HEK293 (cell line): ENCODE results near the gene TMEM184A.

Experiments
- CTCF ChIP-seq: fragments of 450-650 bp; formaldehyde crosslinking; IDR thresholded peaks from 2 replicates; pipeline ENCODE4 v1.5.1; 2016; ENCODE audit warnings: missing biosample characterization, missing genetic modification characterization
- REPIN1 ChIP-seq: fragments of 450-650 bp; formaldehyde crosslinking; IDR thresholded peaks from 2 replicates; pipeline ENCODE4 v1.5.1; 2017; ENCODE audit warnings: missing biosample characterization, missing genetic modification characterization, low read depth
- ZBTB20 ChIP-seq: fragments of 450-650 bp; formaldehyde crosslinking; IDR thresholded peaks from 2 replicates; pipeline ENCODE4 v1.5.1; 2016; ENCODE audit warnings: missing biosample characterization, missing genetic modification characterization
- ZNF121 ChIP-seq: fragments of 450-650 bp; formaldehyde crosslinking; IDR thresholded peaks from 2 replicates; pipeline ENCODE4 v1.5.1; 2016; ENCODE audit warnings: missing biosample characterization, missing genetic modification characterization
- ZNF18 ChIP-seq: fragments of 450-650 bp; formaldehyde crosslinking; IDR thresholded peaks from 2 replicates; pipeline ENCODE4 v1.5.1; 2016; ENCODE audit warnings: missing biosample characterization, missing genetic modification characterization
- ZNF292 ChIP-seq: fragments of 450-650 bp; formaldehyde crosslinking; IDR thresholded peaks from 2 replicates; pipeline ENCODE4 v1.5.1; 2016; ENCODE audit warnings: low read depth, missing biosample characterization, missing genetic modification characterization, borderline replicate concordance

- no peak for TF ChIP-seq CTCF (tag by site-specific recombination)
- TF ChIP-seq ZBTB20 (tag by site-specific recombination) = no peak
- no peak for TF ChIP-seq ZNF18 (tag by site-specific recombination)
- TF ChIP-seq ZNF292 = no peak
- no peak for TF ChIP-seq REPIN1 (tag by site-specific recombination)
- no peak for TF ChIP-seq ZNF121 (tag by site-specific recombination)
Observed at GRCh38 chr7:1566687-1567048, 10.7 kb upstream of the TMEM184A start.
